ENCODE measurements around the gene ZSWIM8.

Gene ZSWIM8

DNA sequence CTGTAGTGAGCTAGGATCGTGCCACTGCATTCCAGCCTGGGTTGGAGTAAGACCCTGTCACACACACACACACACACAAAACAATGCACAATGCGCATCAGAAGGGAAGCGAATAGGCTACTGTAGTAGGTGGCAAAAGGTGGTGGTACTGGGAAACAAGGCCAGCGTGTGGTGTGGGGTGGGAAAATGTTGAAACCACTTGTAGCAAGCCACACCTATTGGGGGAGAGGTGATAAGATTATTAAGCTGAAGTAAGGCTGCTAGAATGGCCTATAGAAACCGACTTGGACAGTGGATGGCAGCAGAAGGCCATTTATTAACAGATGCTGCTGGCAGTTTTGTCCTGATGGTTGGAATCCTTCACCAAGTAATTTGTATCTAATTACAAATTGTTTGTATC is 10.8 kb upstream of the ZSWIM8 start:
- ChIA-PET POLR2A (interaction anchor here (0.7 to 1.0 kb wide), 2 partner anchors 8 to 45 kb away, joined by 3 to 4 read pairs; no protein-coding TSS in a partner anchor), CTCF (interaction anchor here (0.6 to 1.9 kb wide), 3 partner anchors 77 to 165 kb away, joined by 3 to 9 read pairs (median 3); no protein-coding TSS in a partner anchor)
- Histone ChIP-seq H3K4me1 (ENCODE audit: control insufficient read depth, insufficient read depth, low read length) (peaks cover 4% of the 10 kb centered on the region; the same call in 1 of the 2 replicates), H3K36me3 (ENCODE audit: control insufficient read depth in 2 of 2, insufficient read depth in 1 of 2, low read length in 2 of 2) (peaks cover 36 to 71% of the 10 kb centered on the region in 2 experiments), H3K27ac (ENCODE audit: extremely low read depth, low read depth, low read length) (no peak overlapping the region), H3K4me3 (ENCODE audit: low read depth, low read length) (peak overlapping the region; percentile 18; the same call in 1 of the 2 replicates), H3K9me3 (ENCODE audit: control insufficient read depth, insufficient read depth, low read depth, low read length) (no peaks in the 10 kb centered on the region)
- TF ChIP-seq ZNF2 (tag by site-specific recombination; IDR thresholded peaks at IDR 0.05), result no peak
- no peak for TF ChIP-seq ZNF280C (tag by site-specific recombination; IDR thresholded peaks at IDR 0.05)
- no peak for TF ChIP-seq GLIS2 (tag by site-specific recombination; IDR thresholded peaks at IDR 0.05)
- TF ChIP-seq SCRT2 (tag by site-specific recombination; IDR thresholded peaks at IDR 0.05), result no peak; the same call in none of the 2 replicates
- TF ChIP-seq ZNF248 (tag by site-specific recombination; IDR thresholded peaks at IDR 0.05), result no peak
- TF ChIP-seq, protein P1, sequence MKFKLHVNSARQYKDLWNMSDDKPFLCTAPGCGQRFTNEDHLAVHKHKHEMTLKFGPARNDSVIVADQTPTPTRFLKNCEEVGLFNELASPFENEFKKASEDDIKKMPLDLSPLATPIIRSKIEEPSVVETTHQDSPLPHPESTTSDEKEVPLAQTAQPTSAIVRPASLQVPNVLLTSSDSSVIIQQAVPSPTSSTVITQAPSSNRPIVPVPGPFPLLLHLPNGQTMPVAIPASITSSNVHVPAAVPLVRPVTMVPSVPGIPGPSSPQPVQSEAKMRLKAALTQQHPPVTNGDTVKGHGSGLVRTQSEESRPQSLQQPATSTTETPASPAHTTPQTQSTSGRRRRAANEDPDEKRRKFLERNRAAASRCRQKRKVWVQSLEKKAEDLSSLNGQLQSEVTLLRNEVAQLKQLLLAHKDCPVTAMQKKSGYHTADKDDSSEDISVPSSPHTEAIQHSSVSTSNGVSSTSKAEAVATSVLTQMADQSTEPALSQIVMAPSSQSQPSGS (tag by site-specific recombination; IDR thresholded peaks at IDR 0.05; ENCODE audit: low read depth), result no peak
- TF ChIP-seq ZNF292 (tag by site-specific recombination; IDR thresholded peaks at IDR 0.05; ENCODE audit: borderline replicate concordance, low read depth), result no peak
- peak; percentile 88 for TF ChIP-seq ZNF600 (tag by site-specific recombination; IDR thresholded peaks at IDR 0.05)
- TF ChIP-seq ZNF768 (tag by site-specific recombination; IDR thresholded peaks at IDR 0.05), result no peak
- no peak for TF ChIP-seq ZNF138 (tag by site-specific recombination; IDR thresholded peaks at IDR 0.05; ENCODE audit: borderline replicate concordance)
- no peak for TF ChIP-seq ZFP3 (tag by site-specific recombination; IDR thresholded peaks at IDR 0.05; ENCODE audit: low read depth)
- TF ChIP-seq IKZF3 (tag by site-specific recombination; IDR thresholded peaks at IDR 0.05), result no peak
- no peak for TF ChIP-seq TCF7L2 (IDR thresholded peaks at IDR 0.05; ENCODE audit: borderline replicate concordance, low read depth, low read length)
- no peak for TF ChIP-seq SALL2 (tag by site-specific recombination; IDR thresholded peaks at IDR 0.05; ENCODE audit: borderline replicate concordance)
- TF ChIP-seq ZNF785 (tag by site-specific recombination; IDR thresholded peaks at IDR 0.05), result no peak
- no peak for TF ChIP-seq ZNF677 (tag by site-specific recombination; IDR thresholded peaks at IDR 0.05)
- peak; percentile 81 for TF ChIP-seq ZNF654 (tag by site-specific recombination; IDR thresholded peaks at IDR 0.05; ENCODE audit: low read depth)
- TF ChIP-seq, protein P2, sequence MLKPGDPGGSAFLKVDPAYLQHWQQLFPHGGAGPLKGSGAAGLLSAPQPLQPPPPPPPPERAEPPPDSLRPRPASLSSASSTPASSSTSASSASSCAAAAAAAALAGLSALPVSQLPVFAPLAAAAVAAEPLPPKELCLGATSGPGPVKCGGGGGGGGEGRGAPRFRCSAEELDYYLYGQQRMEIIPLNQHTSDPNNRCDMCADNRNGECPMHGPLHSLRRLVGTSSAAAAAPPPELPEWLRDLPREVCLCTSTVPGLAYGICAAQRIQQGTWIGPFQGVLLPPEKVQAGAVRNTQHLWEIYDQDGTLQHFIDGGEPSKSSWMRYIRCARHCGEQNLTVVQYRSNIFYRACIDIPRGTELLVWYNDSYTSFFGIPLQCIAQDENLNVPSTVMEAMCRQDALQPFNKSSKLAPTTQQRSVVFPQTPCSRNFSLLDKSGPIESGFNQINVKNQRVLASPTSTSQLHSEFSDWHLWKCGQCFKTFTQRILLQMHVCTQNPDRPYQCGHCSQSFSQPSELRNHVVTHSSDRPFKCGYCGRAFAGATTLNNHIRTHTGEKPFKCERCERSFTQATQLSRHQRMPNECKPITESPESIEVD (tag by site-specific recombination; IDR thresholded peaks at IDR 0.05), result no peak
- no peak for TF ChIP-seq ZNF202 (tag by site-specific recombination; IDR thresholded peaks at IDR 0.05; ENCODE audit: borderline replicate concordance)
- no peak for TF ChIP-seq KLF16 (tag by site-specific recombination; IDR thresholded peaks at IDR 0.05)
- TF ChIP-seq KLF10 (tag by site-specific recombination; IDR thresholded peaks at IDR 0.05), result no peak
- no peak for TF ChIP-seq ZNF488 (tag by site-specific recombination; IDR thresholded peaks at IDR 0.05)
- TF ChIP-seq KLF1 (tag by site-specific recombination; IDR thresholded peaks at IDR 0.05), result peak; percentile 42; the same call in 1 of the 2 replicates
- TF ChIP-seq ZNF350 (tag by site-specific recombination; IDR thresholded peaks at IDR 0.05), result no peak
- no peak for TF ChIP-seq WT1 (tag by site-specific recombination; IDR thresholded peaks at IDR 0.05)
- TF ChIP-seq ZNF221 (tag by site-specific recombination; IDR thresholded peaks at IDR 0.05; ENCODE audit: borderline replicate concordance), result no peak
- TF ChIP-seq KLF8 (tag by site-specific recombination; IDR thresholded peaks at IDR 0.05), result 0 out of 2 replicates have a peak, but pooled peaks have one; percentile 37
- TF ChIP-seq, protein P3, sequence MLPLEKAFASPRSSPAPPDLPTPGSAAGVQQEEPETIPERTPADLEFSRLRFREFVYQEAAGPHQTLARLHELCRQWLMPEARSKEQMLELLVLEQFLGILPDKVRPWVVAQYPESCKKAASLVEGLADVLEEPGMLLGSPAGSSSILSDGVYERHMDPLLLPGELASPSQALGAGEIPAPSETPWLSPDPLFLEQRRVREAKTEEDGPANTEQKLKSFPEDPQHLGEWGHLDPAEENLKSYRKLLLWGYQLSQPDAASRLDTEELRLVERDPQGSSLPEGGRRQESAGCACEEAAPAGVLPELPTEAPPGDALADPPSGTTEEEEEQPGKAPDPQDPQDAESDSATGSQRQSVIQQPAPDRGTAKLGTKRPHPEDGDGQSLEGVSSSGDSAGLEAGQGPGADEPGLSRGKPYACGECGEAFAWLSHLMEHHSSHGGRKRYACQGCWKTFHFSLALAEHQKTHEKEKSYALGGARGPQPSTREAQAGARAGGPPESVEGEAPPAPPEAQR (tag by site-specific recombination; IDR thresholded peaks at IDR 0.05), result no peak
- 0 out of 2 replicates have a peak, but pooled peaks have one; percentile 8 for TF ChIP-seq SP2 (tag by site-specific recombination; IDR thresholded peaks at IDR 0.05)
- TF ChIP-seq, protein P4, sequence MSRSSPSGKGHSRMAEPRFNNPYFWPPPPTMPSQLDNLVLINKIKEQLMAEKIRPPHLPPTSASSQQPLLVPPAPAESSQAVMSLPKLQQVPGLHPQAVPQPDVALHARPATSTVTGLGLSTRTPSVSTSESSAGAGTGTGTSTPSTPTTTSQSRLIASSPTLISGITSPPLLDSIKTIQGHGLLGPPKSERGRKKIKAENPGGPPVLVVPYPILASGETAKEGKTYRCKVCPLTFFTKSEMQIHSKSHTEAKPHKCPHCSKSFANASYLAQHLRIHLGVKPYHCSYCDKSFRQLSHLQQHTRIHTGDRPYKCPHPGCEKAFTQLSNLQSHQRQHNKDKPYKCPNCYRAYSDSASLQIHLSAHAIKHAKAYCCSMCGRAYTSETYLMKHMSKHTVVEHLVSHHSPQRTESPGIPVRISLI (tag by site-specific recombination; IDR thresholded peaks at IDR 0.05), result no peak
- TF ChIP-seq YY2 (tag by site-specific recombination; IDR thresholded peaks at IDR 0.05), result no peak

Data from HEK293 (cell line).